Measurements from ENCODE around the gene FUS. TPM values are rescaled to one million over a fixed set of nuclear protein-coding genes. Genes with fewer than 3 reads are reported as not detected.

FUS gene
- total RNA-seq, 2 donors from 2014 or later: 134 to 252 TPM

GRCh38 chr16:31206776-31207175, 26.8 kb downstream of the FUS start:
- no peak for DNase-seq
- TF ChIP-seq, protein P1, sequence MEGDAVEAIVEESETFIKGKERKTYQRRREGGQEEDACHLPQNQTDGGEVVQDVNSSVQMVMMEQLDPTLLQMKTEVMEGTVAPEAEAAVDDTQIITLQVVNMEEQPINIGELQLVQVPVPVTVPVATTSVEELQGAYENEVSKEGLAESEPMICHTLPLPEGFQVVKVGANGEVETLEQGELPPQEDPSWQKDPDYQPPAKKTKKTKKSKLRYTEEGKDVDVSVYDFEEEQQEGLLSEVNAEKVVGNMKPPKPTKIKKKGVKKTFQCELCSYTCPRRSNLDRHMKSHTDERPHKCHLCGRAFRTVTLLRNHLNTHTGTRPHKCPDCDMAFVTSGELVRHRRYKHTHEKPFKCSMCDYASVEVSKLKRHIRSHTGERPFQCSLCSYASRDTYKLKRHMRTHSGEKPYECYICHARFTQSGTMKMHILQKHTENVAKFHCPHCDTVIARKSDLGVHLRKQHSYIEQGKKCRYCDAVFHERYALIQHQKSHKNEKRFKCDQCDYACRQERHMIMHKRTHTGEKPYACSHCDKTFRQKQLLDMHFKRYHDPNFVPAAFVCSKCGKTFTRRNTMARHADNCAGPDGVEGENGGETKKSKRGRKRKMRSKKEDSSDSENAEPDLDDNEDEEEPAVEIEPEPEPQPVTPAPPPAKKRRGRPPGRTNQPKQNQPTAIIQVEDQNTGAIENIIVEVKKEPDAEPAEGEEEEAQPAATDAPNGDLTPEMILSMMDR (IDR thresholded peaks at IDR 0.05): no peak
- Histone ChIP-seq H3K4me3 (no peak overlapping the region), H3K27ac (no peak overlapping the region), H3K9me3 (no peaks in the 10 kb centered on the region), H3K9ac (ENCODE audit: low read depth in 2 of 2, low read length in 2 of 2) (no peak overlapping the region), H3K4me1 (no peaks in the 10 kb centered on the region), H3K27me3 (no peaks in the 10 kb centered on the region), H3K36me3 (no peaks in the 10 kb centered on the region)
- intact Hi-C loops (cut with DNase I): no loop called here

- H3K27ac ChIP-seq: no peak overlapping the region
- no peak overlapping the region for H3K4me3 ChIP-seq
- H3K9me3 ChIP-seq: no peaks in the 10 kb centered on the region
- peaks cover 11% of the 10 kb centered on the region for H3K4me1 ChIP-seq
- peaks cover 32% of the 10 kb centered on the region for H3K27me3 ChIP-seq
- no peak overlapping the region for H3K9ac ChIP-seq (ENCODE audit: low read depth in 2 of 2, low read length in 2 of 2)
- TF ChIP-seq, protein P1 (IDR thresholded peaks at IDR 0.05): no peak
- H3K36me3 ChIP-seq: no peaks in the 10 kb centered on the region
- no peak for DNase-seq
- intact Hi-C loops (cut with DNase I): no loop called here
Measured at GRCh38 chr16:31213342-31213741, 33.4 kb downstream of the FUS start.

GRCh38 chr16:31213877-31214707, 34.2 kb downstream of the FUS start, which contains the start of gene TRIM72:
Gene TRIM72, plus strand, starts transcription at chr16:31214119. Its CDS starts 620 bp downstream, at chr16:31214739.
- no peaks in the 10 kb centered on the region for H3K36me3 ChIP-seq
- TF ChIP-seq, protein P1 (IDR thresholded peaks at IDR 0.05): no peak
- no peaks in the 10 kb centered on the region for H3K9me3 ChIP-seq
- peaks cover 32% of the 10 kb centered on the region for H3K27me3 ChIP-seq
- no peak for DNase-seq
- peak within 1 kb of the TSS; percentile 44 for H3K4me3 ChIP-seq
- peaks cover 11% of the 10 kb centered on the region for H3K4me1 ChIP-seq
- intact Hi-C loops (cut with DNase I): no loop called here
- no peak within 1 kb of the TSS for H3K27ac ChIP-seq
- H3K9ac ChIP-seq (ENCODE audit: low read depth in 2 of 2, low read length in 2 of 2): peak within 1 kb of the TSS in 1 of 2 donors; percentile 12

- peak overlapping the region; percentile 44 for H3K4me3 ChIP-seq
- peak overlapping the region in 1 of 2 donors; percentile 12 for H3K9ac ChIP-seq (ENCODE audit: low read depth in 2 of 2, low read length in 2 of 2)
- H3K36me3 ChIP-seq: no peaks in the 10 kb centered on the region
- no peaks in the 10 kb centered on the region for H3K9me3 ChIP-seq
- TF ChIP-seq, protein P1 (IDR thresholded peaks at IDR 0.05): no peak
- intact Hi-C loops (cut with DNase I): no loop called here
- H3K27ac ChIP-seq: no peak overlapping the region
- peaks cover 32% of the 10 kb centered on the region for H3K27me3 ChIP-seq
- H3K4me1 ChIP-seq: peaks cover 11% of the 10 kb centered on the region
- DNase-seq: no peak
Measured at GRCh38 chr16:31214708-31215286, 34.9 kb downstream of the FUS start.

- Histone ChIP-seq H3K27me3 (peaks cover 32% of the 10 kb centered on the region), H3K9ac (ENCODE audit: low read depth in 2 of 2, low read length in 2 of 2) (peak overlapping the region in 1 of 2 donors; percentile 12), H3K9me3 (no peaks in the 10 kb centered on the region), H3K4me1 (peaks cover 11% of the 10 kb centered on the region), H3K4me3 (peak overlapping the region; percentile 44), H3K27ac (no peak overlapping the region), H3K36me3 (no peaks in the 10 kb centered on the region)
- intact Hi-C loops (cut with DNase I): no loop called here
- TF ChIP-seq, protein P1 (IDR thresholded peaks at IDR 0.05): no peak
- peak; percentile 71 for DNase-seq
Measured at GRCh38 chr16:31215287-31216162, 35.6 kb downstream of the FUS start.

All from colonic mucosa (tissue), 4 donors.